Naive thymus-derived CD4-positive, alpha-beta T cell (primary cell): Measurements from ENCODE around the gene CLN5. TPM values are rescaled to one million over a fixed set of nuclear protein-coding genes. Genes with fewer than 3 reads are reported as not detected.

ENCODE experiments used
- ATAC-seq: fragments of 150-1000 bp; cut with Tn5 transposase; 2 replicates; pipeline ENCODE4 v1.10.0; 2021; ENCODE audit warnings: mild to moderate bottlenecking, moderate library complexity
- CTCF ChIA-PET: fragments of 350-600 bp; sonication (Branson Sonifier 250); formaldehyde crosslinking; loops from one replicate; lab custom pipeline; 2021; ENCODE audit warnings: antibody characterized with exemption; lab: Charles Lee
- POLR2A ChIA-PET: fragments of 350-600 bp; sonication (Branson Sonifier 250); formaldehyde crosslinking; loops from one replicate; lab custom pipeline; 2021; ENCODE audit warnings: antibody characterized with exemption, inconsistent platforms; lab: Charles Lee
- DNase-seq, 9 donors: peaks; one replicate each; pipeline versions ENCODE4 v3.0.0 to v3.0.0-alpha.2; 2020 to 2022; ENCODE audit warnings: mixed read lengths in 1 of 9
- H3K27ac ChIP-seq: one replicate; pipeline ENCODE4 v1.7.0; 2013; ENCODE audit warnings: mild to moderate bottlenecking, low read depth, low read length, moderate library complexity
- H3K27me3 ChIP-seq, 2 donors: one replicate each; pipeline ENCODE4 v1.7.0; 2013; ENCODE audit warnings: low read length in 2 of 2, mild to moderate bottlenecking in 2 of 2, moderate library complexity in 2 of 2; ENCODE audit not compliant: control insufficient read depth in 2 of 2, insufficient read depth in 2 of 2
- H3K36me3 ChIP-seq, 3 experiments: 1 replicate in 2 of 3; 2 replicates in 1 of 3; pipeline ENCODE4 v1.7.0; 2013; ENCODE audit warnings: low read length in 3 of 3, mild to moderate bottlenecking in 3 of 3, moderate library complexity in 1 of 3; ENCODE audit not compliant: insufficient read depth in 3 of 3, control insufficient read depth in 2 of 3
- H3K4me1 ChIP-seq, 2 donors: one replicate each; pipeline ENCODE4 v1.7.0; 2013; ENCODE audit warnings: low read length in 2 of 2, mild to moderate bottlenecking in 2 of 2, moderate library complexity in 1 of 2; ENCODE audit not compliant: control insufficient read depth in 2 of 2, insufficient read depth in 2 of 2
- H3K4me3 ChIP-seq: 2 replicates; pipeline ENCODE4 v1.7.0; 2013; ENCODE audit warnings: mild to moderate bottlenecking, low read length
- H3K9me3 ChIP-seq, 3 experiments: 1 replicate in 2 of 3; 2 replicates in 1 of 3; pipeline ENCODE4 v1.7.0; 2013; ENCODE audit warnings: low read length in 3 of 3; ENCODE audit not compliant: control insufficient read depth in 2 of 3
- H3K27ac Mint-ChIP-seq, 9 donors: one replicate each; pipeline ENCODE4 v1.8.0; 2020 to 2022; ENCODE audit warnings: mixed read lengths in 9 of 9, mild to moderate bottlenecking in 8 of 9, moderate library complexity in 5 of 9, inconsistent platforms in 2 of 9
- H3K27me3 Mint-ChIP-seq, 5 donors: one replicate each; pipeline ENCODE4 v1.8.0; 2021 to 2022; ENCODE audit warnings: mixed read lengths in 5 of 5, mild to moderate bottlenecking in 1 of 5
- H3K36me3 Mint-ChIP-seq, 5 donors: one replicate each; pipeline ENCODE4 v1.8.0; 2020 to 2022; ENCODE audit warnings: mixed read lengths in 5 of 5, mild to moderate bottlenecking in 3 of 5, inconsistent platforms in 1 of 5
- H3K4me1 Mint-ChIP-seq, 7 donors: one replicate each; pipeline ENCODE4 v1.8.0; 2020 to 2022; ENCODE audit warnings: mixed read lengths in 7 of 7, mild to moderate bottlenecking in 3 of 7, inconsistent platforms in 1 of 7
- H3K4me3 Mint-ChIP-seq, 10 donors: one replicate each; pipeline ENCODE4 v1.8.0; 2020 to 2022; ENCODE audit warnings: mild to moderate bottlenecking in 10 of 10, mixed read lengths in 10 of 10, moderate library complexity in 6 of 10, inconsistent platforms in 2 of 10
- H3K9me3 Mint-ChIP-seq, 11 donors: one replicate each; pipeline ENCODE4 v1.8.0; 2020 to 2022; ENCODE audit warnings: mixed read lengths in 11 of 11, mild to moderate bottlenecking in 4 of 11, inconsistent platforms in 1 of 11, moderate library complexity in 1 of 11
- intact Hi-C, 2 donors: fragments of 100-400 bp; cut with micrococcal nuclease; formaldehyde crosslinking; loops; one replicate each; pipeline ENCODE4 v1.15.1; 2023
- polyA plus RNA-seq, 2 donors: library from polyadenylated mRNA; unstranded; fragments of 300-500 nt; fragmentation: Illumina TruSeq; gene quantifications; one replicate each; pipeline ENCODE4 v1.2.3, GENCODE V29; 2021
- total RNA-seq, 6 experiments: library from RNA in 5 of 6; stranded (reverse) in 5 of 6; gene quantifications; 1 replicate in 5 of 6; 2 replicates in 1 of 6; pipeline ENCODE4 v1.2.3 and lab custom pipeline; 2021 to 2026

Gene CLN5
- total and polyA plus RNA-seq, 7 experiments from 2014 or later, result 18.9 to 45.3 (median 27.7) TPM

DNA sequence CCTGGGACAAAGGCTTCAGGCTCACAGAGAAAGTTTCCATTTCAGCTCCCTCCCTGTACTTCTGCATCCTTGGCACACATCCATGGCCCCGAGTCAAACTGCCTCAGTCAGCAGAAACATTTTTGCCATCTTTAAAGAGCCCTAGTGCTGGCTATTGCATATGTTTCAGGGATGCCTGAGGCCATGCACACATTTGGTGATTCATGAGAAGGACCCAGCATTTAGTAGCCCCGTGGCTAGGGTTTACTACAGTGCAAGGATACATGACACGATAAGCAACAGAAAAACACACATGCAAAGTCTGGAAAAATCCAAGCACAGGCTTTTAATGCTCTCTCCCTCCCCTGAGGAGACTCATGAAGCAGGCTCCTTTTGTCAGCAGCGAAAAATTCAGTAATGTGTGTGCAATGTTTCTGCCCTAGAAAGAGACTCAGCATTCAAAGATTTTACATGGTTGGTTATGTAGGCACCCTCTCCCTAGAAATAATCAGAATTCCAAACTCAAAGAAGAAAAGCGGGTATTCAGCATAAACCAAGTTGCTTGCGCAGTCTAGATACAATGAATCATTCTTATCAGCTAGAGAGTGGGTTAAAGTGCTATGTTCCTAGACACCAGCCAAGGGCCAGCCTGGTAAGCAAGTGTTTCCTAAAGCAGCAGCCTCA, 26.0 kb upstream of the CLN5 start:
- H3K4me1 ChIP-seq, result no peaks in the 10 kb centered on the region
- DNase-seq (no peak), ATAC-seq (no peak)
- peaks cover 0 to 11% (median 6%) of the 10 kb centered on the region in 11 donors for H3K9me3 Mint-ChIP-seq
- H3K27ac Mint-ChIP-seq, result no peak overlapping the region
- POLR2A ChIA-PET, result no interaction called here
- peaks cover 0 to 21% (median 9%) of the 10 kb centered on the region in 5 donors for H3K27me3 Mint-ChIP-seq
- H3K27me3 ChIP-seq, result no peaks in the 10 kb centered on the region
- CTCF ChIA-PET, result no interaction called here
- no peak overlapping the region for H3K4me3 ChIP-seq
- no peaks in the 10 kb centered on the region for H3K36me3 ChIP-seq
- peaks cover 0 to 3% (median 0%) of the 10 kb centered on the region in 5 donors for H3K36me3 Mint-ChIP-seq
- no peak overlapping the region for H3K27ac ChIP-seq
- H3K4me1 Mint-ChIP-seq, result no peaks in the 10 kb centered on the region
- no peak overlapping the region for H3K4me3 Mint-ChIP-seq
- peaks cover 0 to 2% (median 0%) of the 10 kb centered on the region in 3 experiments for H3K9me3 ChIP-seq
- intact Hi-C loops, result no loop called here

DNA sequence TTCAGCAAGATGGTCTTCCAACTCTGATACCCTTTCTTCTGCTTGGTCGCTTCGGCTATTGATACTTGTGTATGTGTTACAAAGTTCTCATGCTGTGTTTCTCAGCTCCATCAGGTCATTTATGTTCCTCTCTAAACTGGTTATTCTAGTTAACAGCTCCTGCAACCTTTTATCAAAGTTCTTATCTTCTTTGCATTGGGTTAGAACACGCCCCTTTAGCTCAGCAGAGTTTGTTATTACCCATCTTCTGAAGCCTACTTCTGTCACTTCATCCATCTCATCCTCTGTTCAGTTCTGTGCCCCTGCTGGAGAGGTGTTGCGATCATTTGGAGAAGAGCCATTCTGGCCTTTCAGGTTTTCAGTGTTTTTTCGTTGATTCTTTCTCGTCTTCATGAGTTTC, 24.9 kb upstream of the CLN5 start:
- Histone ChIP-seq H3K27me3 (no peaks in the 10 kb centered on the region), H3K27ac (no peak overlapping the region), H3K4me3 (no peak overlapping the region), H3K4me1 (no peaks in the 10 kb centered on the region), H3K9me3 (no peaks in the 10 kb centered on the region), H3K36me3 (no peaks in the 10 kb centered on the region)
- peaks cover 0 to 6% (median 0%) of the 10 kb centered on the region in 11 donors for H3K9me3 Mint-ChIP-seq
- POLR2A ChIA-PET, result no interaction called here
- H3K27me3 Mint-ChIP-seq, result peaks cover 4 to 29% (median 11%) of the 10 kb centered on the region in 5 donors
- no peak overlapping the region for H3K4me3 Mint-ChIP-seq
- ATAC-seq (no peak), DNase-seq (no peak)
- no peak overlapping the region for H3K27ac Mint-ChIP-seq
- peaks cover 0 to 3% (median 0%) of the 10 kb centered on the region in 5 donors for H3K36me3 Mint-ChIP-seq
- CTCF ChIA-PET, result no interaction called here
- H3K4me1 Mint-ChIP-seq, result no peaks in the 10 kb centered on the region
- intact Hi-C loops, result no loop called here

DNA sequence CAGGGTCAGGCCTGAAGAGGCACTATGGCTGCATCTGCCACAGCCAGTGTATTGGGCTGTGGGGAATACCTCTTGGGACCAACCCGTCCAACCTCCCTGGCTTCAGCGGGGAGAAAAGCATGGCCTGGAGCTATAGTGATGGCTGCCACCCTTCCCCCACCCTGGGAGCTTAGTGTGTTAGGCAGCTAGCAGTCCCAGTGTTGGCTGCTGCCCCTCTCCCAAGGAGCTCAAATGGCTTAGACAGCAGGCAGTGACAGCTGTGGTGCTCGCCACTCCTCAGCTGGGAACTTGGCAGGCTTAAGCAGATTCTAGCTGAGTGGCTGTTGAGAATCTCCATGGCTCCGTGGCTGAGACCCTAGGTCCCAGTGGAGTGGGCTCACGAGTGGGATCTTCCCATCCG, 23.8 kb upstream of the CLN5 start:
- ChIA-PET CTCF (no interaction called here), POLR2A (no interaction called here)
- Mint-ChIP-seq H3K36me3 (peaks cover 0 to 3% (median 0%) of the 10 kb centered on the region in 5 donors), H3K4me3 (no peak overlapping the region), H3K9me3 (peaks cover 0 to 2% (median 0%) of the 10 kb centered on the region in 11 donors), H3K27ac (no peak overlapping the region), H3K27me3 (peaks cover 14 to 32% (median 20%) of the 10 kb centered on the region in 5 donors), H3K4me1 (peaks cover 0 to 3% (median 0%) of the 10 kb centered on the region in 7 donors)
- Histone ChIP-seq H3K9me3 (no peaks in the 10 kb centered on the region), H3K36me3 (no peaks in the 10 kb centered on the region), H3K27me3 (no peaks in the 10 kb centered on the region), H3K27ac (no peak overlapping the region), H3K4me1 (no peaks in the 10 kb centered on the region), H3K4me3 (no peak overlapping the region)
- DNase-seq (no peak), ATAC-seq (no peak)
- intact Hi-C loops, result no loop called here

DNA sequence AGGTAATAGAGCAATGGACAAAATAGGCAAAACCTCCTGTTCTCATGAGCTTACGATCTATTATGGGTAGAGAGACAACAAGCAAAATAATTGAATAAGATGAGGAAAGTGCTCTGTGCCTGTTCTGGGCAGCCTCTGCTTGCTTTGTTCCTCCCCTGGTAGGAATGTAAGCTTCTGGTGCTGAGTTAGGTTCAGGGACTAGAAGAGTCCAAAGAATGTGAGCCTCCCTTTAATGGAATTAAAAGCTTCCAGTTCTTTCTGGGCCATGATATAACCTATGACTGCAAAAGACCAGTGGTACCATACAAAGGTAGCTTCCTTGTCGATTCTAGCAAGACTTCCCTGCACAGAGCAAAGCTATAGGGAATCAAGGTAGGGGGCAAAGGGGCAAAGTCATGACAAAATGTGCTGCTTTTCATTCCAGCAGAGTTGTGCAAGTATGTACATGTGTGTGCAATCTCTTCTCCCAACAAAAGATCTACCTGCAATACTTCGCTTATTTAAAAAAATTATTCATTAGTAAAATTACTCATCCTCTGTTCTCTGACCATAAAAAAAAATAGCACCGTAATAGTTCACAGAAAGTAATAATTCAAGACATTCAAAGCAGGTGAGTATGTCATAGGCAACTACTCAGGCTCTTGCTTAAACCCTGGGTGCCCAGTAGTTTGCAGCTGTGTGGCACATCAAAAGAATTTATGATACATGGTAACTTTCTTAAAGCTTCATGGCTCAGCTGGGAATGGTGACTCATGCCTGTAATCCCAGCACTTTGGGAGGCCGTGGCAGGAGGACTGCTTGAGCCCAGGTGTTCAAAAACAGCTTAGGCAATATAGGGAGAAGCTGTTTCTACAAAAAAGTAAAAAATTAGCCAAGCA, 22.2 kb upstream of the CLN5 start:
- H3K4me1 ChIP-seq, result no peaks in the 10 kb centered on the region
- CTCF ChIA-PET, result no interaction called here

DNA sequence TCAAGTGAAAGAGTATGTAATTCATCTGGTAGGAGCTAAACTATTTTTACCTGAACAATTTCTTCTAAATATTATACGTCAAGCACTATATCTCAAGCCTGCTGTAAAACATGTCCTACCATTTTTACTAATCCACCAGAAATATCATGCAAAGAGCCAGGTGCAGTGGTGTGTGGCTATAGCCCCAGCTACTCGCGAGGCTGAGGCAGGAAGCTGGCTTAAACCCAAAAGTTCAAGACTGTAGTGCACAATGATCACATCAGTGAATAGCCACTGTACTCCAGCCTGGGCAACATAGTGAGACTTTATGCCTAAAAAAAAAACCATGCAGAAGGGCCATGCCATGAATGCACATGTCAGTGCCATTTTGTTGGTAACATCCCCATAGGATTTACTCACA, 20.7 kb upstream of the CLN5 start:
- ChIA-PET POLR2A (interaction anchor here (1.0 to 1.2 kb wide), 2 partner anchors 9 to 14 kb away, joined by 3 to 7 read pairs; no protein-coding TSS in a partner anchor), CTCF (no interaction called here)
- no peak overlapping the region for H3K4me3 ChIP-seq
- no peaks in the 10 kb centered on the region for H3K9me3 ChIP-seq
- no peaks in the 10 kb centered on the region for H3K4me1 ChIP-seq
- Mint-ChIP-seq H3K36me3 (peaks cover 0 to 3% (median 0%) of the 10 kb centered on the region in 5 donors), H3K4me3 (no peak overlapping the region), H3K27me3 (peaks cover 20 to 36% (median 32%) of the 10 kb centered on the region in 5 donors), H3K4me1 (peaks cover 0 to 3% (median 0%) of the 10 kb centered on the region in 7 donors), H3K27ac (no peak overlapping the region), H3K9me3 (peaks cover 0 to 2% (median 0%) of the 10 kb centered on the region in 11 donors)
- H3K36me3 ChIP-seq, result no peaks in the 10 kb centered on the region
- intact Hi-C loops, result no loop called here
- H3K27me3 ChIP-seq, result no peaks in the 10 kb centered on the region
- no peak overlapping the region for H3K27ac ChIP-seq
- DNase-seq, result no peak
- no peak for ATAC-seq

More for the DNA sequence above, 22.2 kb upstream of the CLN5 start:
- Mint-ChIP-seq H3K27me3 (peaks cover 20 to 36% (median 30%) of the 10 kb centered on the region in 5 donors), H3K36me3 (peaks cover 0 to 3% (median 0%) of the 10 kb centered on the region in 5 donors), H3K27ac (no peak overlapping the region), H3K4me1 (peaks cover 0 to 3% (median 0%) of the 10 kb centered on the region in 7 donors), H3K9me3 (peaks cover 0 to 2% (median 0%) of the 10 kb centered on the region in 11 donors), H3K4me3 (no peak overlapping the region)
- Histone ChIP-seq H3K27me3 (no peaks in the 10 kb centered on the region), H3K36me3 (no peaks in the 10 kb centered on the region), H3K9me3 (no peaks in the 10 kb centered on the region), H3K27ac (no peak overlapping the region), H3K4me3 (no peak overlapping the region)
- no peak for DNase-seq
- ATAC-seq, result no peak
- intact Hi-C loops, result no loop called here
- POLR2A ChIA-PET, result interaction anchor here (0.7 to 0.9 kb wide), 2 partner anchors 27 to 84 kb away, joined by 3 read pairs; no protein-coding TSS in a partner anchor

DNA sequence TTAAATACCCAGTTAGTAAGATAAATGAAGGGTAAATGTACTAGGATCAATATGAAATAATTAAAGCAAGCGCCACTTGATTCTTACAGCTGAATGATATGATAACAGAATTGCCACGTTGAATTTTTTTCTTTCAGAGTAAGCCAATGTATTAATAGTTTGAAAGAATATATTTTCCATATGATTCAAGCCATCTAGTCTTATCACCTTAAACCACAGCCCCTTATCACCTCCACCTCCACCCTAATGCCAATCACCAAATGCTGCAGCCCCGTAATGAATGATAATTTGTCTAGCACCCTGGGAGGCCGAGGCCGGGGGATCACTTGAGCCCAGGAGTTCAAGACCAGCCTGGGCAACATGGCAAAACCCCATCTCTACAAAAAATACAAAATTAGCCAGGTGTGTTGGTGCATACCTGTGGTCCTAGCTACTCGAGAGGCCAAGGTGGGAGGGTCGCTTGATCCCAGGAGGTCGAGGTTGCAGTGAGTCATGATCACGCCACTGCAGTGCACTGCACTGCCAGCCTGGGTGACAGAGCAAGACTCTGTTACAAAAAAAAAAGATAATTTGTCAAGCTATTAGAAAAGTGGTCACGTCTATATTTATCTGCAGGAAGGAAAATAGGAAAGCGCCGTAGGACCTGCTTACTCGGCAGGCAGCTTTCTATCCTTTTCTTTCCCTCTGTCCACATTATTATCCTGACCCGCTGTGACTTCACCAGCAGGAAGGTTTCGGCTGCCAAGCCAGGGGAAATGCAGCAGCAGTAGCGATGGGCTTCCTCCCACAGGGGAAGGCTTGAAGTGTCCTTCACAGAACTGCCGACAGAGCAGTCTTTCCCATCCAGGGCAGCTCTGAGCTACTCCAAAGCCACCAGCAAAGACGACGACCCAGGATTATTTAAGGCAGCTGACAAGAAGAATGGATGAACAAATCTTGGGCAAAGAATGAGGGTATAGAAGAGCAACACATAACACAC, 19.7 kb upstream of the CLN5 start:
- Mint-ChIP-seq H3K9me3 (peaks cover 0 to 2% (median 0%) of the 10 kb centered on the region in 11 donors), H3K27me3 (peaks cover 20 to 39% (median 34%) of the 10 kb centered on the region in 5 donors), H3K4me1 (peaks cover 6 to 9% (median 7%) of the 10 kb centered on the region in 7 donors), H3K4me3 (no peak overlapping the region), H3K36me3 (peaks cover 0 to 3% (median 0%) of the 10 kb centered on the region in 5 donors), H3K27ac (no peak overlapping the region)
- ATAC-seq, result peak; percentile 34
- ChIA-PET POLR2A (interaction anchor here (1.0 to 1.2 kb wide), 2 partner anchors 9 to 13 kb away, joined by 3 to 7 read pairs; no protein-coding TSS in a partner anchor), CTCF (interaction anchor here (0.5 to 0.6 kb wide), 2 partner anchors 154 to 227 kb away, joined by 3 to 6 read pairs; no protein-coding TSS in a partner anchor)
- intact Hi-C loops, result no loop called here
- Histone ChIP-seq H3K36me3 (no peaks in the 10 kb centered on the region), H3K4me1 (no peaks in the 10 kb centered on the region), H3K27me3 (no peaks in the 10 kb centered on the region), H3K27ac (no peak overlapping the region), H3K4me3 (no peak overlapping the region), H3K9me3 (no peaks in the 10 kb centered on the region)
- no peak for DNase-seq
